H1 (cell line): ENCODE measurements around the gene MAPKAPK2.

Experiments used
- CHD2 ChIP-seq: IDR thresholded peaks from 2 replicates; pipeline ENCODE4 v1.6.1; 2012; ENCODE audit warnings: low read length, improper control_type of control experiment
- CREB1 ChIP-seq: IDR thresholded peaks from 2 replicates; pipeline ENCODE4 v1.6.1; 2012; ENCODE audit warnings: inconsistent platforms
- EP300 ChIP-seq, 2 experiments: IDR thresholded peaks; 1 replicate in 1 of 2; 2 replicates in 1 of 2; pipeline ENCODE4 v1.6.1; 2011 to 2012; ENCODE audit warnings: low read depth in 2 of 2, low read length in 2 of 2, mild to moderate bottlenecking in 2 of 2, borderline replicate concordance in 1 of 2, inconsistent platforms in 1 of 2, moderate library complexity in 1 of 2
- GTF2F1 ChIP-seq: IDR thresholded peaks from 2 replicates; pipeline ENCODE4 v1.6.1; 2012; ENCODE audit warnings: low read depth, low read length, improper control_type of control experiment, borderline replicate concordance
- PHF8 ChIP-seq: fragments of 200-600 bp; sonication (generic); conservative IDR thresholded peaks from 2 replicates; pipeline ENCODE4 v1.7.1; 2012; ENCODE audit warnings: low read depth, mild to moderate bottlenecking, inconsistent platforms, low read length, moderate library complexity
- POLR2A ChIP-seq, 2 experiments: IDR thresholded peaks; 1 replicate in 1 of 2; 2 replicates in 1 of 2; pipeline ENCODE4 v1.6.1; 2011; ENCODE audit warnings: low read depth in 2 of 2, low read length in 2 of 2, mild to moderate bottlenecking in 2 of 2; ENCODE audit errors: control extremely low read depth in 1 of 2
- POLR2AphosphoS5 ChIP-seq: IDR thresholded peaks from 2 replicates; pipeline ENCODE4 v1.6.1; 2011; ENCODE audit warnings: low read depth, low read length
- RAD21 ChIP-seq, 2 experiments: IDR thresholded peaks in 1 of 2; conservative IDR thresholded peaks in 1 of 2; 2 replicates each; pipeline ENCODE4 v1.6.1; 2011; ENCODE audit warnings: low read depth in 2 of 2, low read length in 2 of 2, improper control_type of control experiment in 1 of 2, inconsistent platforms in 1 of 2, mild to moderate bottlenecking in 1 of 2, moderate library complexity in 1 of 2
- SIN3A ChIP-seq, 2 experiments: IDR thresholded peaks in 1 of 2; conservative IDR thresholded peaks in 1 of 2; 2 replicates each; pipeline ENCODE4 v1.6.1; 2011 to 2012; ENCODE audit warnings: low read length in 2 of 2, improper control_type of control experiment in 1 of 2, low read depth in 1 of 2, mild to moderate bottlenecking in 1 of 2
- TAF1 ChIP-seq: IDR thresholded peaks from 2 replicates; pipeline ENCODE4 v1.6.1; 2011; ENCODE audit warnings: mild to moderate bottlenecking, low read depth, low read length
- TEAD4 ChIP-seq: IDR thresholded peaks from 2 replicates; pipeline ENCODE4 v1.6.1; 2012; ENCODE audit warnings: low read depth, low read length, inconsistent platforms, mixed read lengths
- YY1 ChIP-seq: IDR thresholded peaks from 2 replicates; pipeline ENCODE4 v1.6.1; 2011; ENCODE audit warnings: low read depth, mild to moderate bottlenecking, low read length
- TF ChIP-seq, protein P1 (sequence below), 3 experiments: IDR thresholded peaks; 1 replicate in 2 of 3; 2 replicates in 1 of 3; pipeline versions ENCODE4 v1.5.1 to v1.6.1; 2011; ENCODE audit warnings: low read length in 3 of 3, mild to moderate bottlenecking in 3 of 3, inconsistent platforms in 2 of 3, low read depth in 1 of 3, moderate library complexity in 1 of 3; ENCODE audit not compliant: insufficient read depth in 1 of 3; ENCODE audit errors: control extremely low read depth in 1 of 3

DNA sequence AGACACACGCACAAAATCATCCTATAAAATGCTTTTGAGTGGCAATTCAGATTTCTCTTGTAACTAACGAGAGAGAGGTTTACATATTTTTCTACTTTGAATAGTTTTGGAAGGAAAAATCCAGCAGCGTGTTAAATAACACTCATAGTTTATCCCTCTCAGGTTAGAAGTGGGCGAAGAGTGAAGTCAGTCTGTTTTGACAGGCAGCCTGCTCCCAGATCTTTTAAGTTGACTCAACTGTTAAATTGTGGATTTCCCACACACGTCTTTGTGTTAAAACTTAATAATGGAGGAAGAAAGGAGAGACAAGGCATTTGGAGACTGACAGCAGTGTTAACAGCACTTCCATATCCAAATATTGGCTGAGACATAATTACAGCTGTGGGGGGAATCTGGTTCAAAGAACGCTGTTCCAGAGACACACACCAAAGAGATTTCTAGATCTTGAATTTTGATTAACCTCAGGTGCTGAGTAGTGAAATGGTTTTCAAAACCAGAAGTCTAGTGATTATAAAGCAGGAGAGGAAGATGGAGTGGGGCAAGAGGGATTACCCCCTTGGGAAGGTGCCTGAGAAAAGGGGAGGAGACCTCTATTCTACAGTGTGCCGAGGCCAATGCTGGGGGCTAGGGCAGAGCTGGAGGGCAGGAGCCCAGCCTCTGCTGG lies 2.7 kb downstream of the MAPKAPK2 start:
- TF ChIP-seq POLR2AphosphoS5 (no peak; the same call in 1 of the 2 replicates), SIN3A (conservative IDR thresholded peaks at IDR 0.05 in 1 of 2, IDR thresholded peaks at IDR 0.05 in 1 of 2; ENCODE audit: low read depth in 1 of 2, low read length in 2 of 2) (no peak), EP300 (IDR thresholded peaks at IDR 0.05; ENCODE audit: borderline replicate concordance in 1 of 2, low read depth in 2 of 2, low read length in 2 of 2) (no peak), CREB1 (no peak), RAD21 (IDR thresholded peaks at IDR 0.05 in 1 of 2, conservative IDR thresholded peaks at IDR 0.05 in 1 of 2; ENCODE audit: low read depth in 2 of 2, low read length in 2 of 2) (no peak), CHD2 (no peak), POLR2A (IDR thresholded peaks at IDR 0.05; ENCODE audit: control extremely low read depth in 1 of 2, low read depth in 2 of 2, low read length in 2 of 2) (no peak), YY1 (no peak), TAF1 (no peak), GTF2F1 (no peak), PHF8 (no peak), TEAD4 (no peak)
- TF ChIP-seq, protein P1, sequence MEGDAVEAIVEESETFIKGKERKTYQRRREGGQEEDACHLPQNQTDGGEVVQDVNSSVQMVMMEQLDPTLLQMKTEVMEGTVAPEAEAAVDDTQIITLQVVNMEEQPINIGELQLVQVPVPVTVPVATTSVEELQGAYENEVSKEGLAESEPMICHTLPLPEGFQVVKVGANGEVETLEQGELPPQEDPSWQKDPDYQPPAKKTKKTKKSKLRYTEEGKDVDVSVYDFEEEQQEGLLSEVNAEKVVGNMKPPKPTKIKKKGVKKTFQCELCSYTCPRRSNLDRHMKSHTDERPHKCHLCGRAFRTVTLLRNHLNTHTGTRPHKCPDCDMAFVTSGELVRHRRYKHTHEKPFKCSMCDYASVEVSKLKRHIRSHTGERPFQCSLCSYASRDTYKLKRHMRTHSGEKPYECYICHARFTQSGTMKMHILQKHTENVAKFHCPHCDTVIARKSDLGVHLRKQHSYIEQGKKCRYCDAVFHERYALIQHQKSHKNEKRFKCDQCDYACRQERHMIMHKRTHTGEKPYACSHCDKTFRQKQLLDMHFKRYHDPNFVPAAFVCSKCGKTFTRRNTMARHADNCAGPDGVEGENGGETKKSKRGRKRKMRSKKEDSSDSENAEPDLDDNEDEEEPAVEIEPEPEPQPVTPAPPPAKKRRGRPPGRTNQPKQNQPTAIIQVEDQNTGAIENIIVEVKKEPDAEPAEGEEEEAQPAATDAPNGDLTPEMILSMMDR (IDR thresholded peaks at IDR 0.05; ENCODE audit: control extremely low read depth in 1 of 3, insufficient read depth in 1 of 3, low read depth in 1 of 3, low read length in 3 of 3), result no peak
